Ramos (cell line): ENCODE results near the gene IL1B.
"Not testable (repeated sequence)": the region's sequence is repeated elsewhere in the genome, so short reads cannot be mapped to it uniquely, and the experiment has no call there.

Source experiments
- in situ Hi-C: fragments of 300-500 bp; cut with MboI; formaldehyde crosslinking; loops from one replicate; pipeline ENCODE4 v1.14.3; 2022; ENCODE audit warnings: low sequenced_read_pairs; ENCODE audit not compliant: unreplicated experiment

IL1B gene

GRCh38 chr2:112859406-112860183 lies 23.0 kb upstream of the IL1B start:
- in situ Hi-C loops, result not testable (repeated sequence)

DNA sequence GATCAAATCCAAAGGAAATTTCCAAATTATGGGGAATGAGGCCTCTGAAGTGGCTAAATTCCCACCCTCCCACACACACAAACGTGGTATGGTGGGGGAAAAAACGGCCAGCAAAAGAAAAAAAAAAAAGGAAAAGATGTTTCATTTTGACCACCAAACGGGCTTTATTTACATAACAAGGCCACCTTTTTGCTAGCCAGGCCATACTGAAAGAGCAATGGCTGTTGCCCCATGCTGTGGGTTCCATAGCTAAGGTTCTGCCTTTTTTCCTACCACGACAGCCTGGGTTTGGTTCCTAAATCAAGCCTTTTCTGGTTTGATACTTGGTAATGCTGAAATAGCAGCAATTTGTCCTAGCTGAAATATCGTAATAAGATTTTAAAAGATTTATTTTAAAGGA lies 14.0 kb upstream of the IL1B start:
- in situ Hi-C loops, result no loop called here

GRCh38 chr2:112849956-112850355 lies 13.4 kb upstream of the IL1B start:
- in situ Hi-C loops, result no loop called here

- in situ Hi-C loops, result no loop called here
These were observed 12.3 kb upstream of the IL1B start for GRCh38 chr2:112848833-112849232.

- in situ Hi-C loops, result no loop called here
These were observed 9.5 kb upstream of the IL1B start for GRCh38 chr2:112846031-112846430.

DNA sequence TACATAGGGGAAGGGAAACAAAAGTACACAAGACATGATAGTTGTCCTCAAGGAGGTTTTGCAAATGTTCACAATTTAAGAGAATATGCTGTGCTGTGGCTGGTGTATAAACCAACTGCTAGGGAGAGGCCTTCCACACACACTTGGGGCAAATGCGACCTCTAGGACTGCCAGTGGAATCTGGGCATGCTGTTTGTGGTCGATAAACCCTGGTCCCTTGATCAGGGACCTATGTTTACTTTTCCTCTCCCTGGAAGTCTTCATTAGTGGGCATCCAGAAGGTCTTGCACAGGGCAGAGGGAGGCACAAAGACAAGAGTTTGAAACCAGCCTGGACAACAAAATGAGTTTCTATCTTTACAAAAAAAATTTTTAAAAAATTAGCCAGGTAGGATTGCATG lies 7.3 kb upstream of the IL1B start:
- in situ Hi-C loops, result no loop called here

GRCh38 chr2:112843288-112843687 lies 6.7 kb upstream of the IL1B start:
- in situ Hi-C loops, result no loop called here

GRCh38 chr2:112841295-112842044 lies 4.9 kb upstream of the IL1B start:
- in situ Hi-C loops, result no loop called here

GRCh38 chr2:112840068-112840445 lies 3.5 kb upstream of the IL1B start:
- in situ Hi-C loops, result no loop called here

GRCh38 chr2:112839407-112840067 lies 3.0 kb upstream of the IL1B start:
- in situ Hi-C loops, result no loop called here

DNA sequence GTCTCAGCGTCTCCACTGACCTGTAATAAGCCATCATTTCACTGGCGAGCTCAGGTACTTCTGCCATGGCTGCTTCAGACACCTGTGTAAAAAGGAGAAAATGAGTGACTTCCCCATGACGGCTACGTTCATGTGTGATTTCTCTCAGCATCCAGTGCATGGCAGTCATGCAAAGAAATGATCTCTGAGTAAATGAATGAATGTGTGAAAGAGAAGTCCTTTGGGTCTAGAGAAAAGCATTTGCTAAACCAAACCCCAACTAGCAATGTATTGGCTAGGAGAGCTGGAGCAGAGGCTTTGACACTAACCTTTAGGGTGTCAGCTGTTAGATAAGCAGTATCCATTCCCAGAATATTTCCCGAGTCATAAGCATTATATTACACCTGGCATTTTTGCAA lies 417 bp downstream of the IL1B start:
- in situ Hi-C loops, result no loop called here

DNA sequence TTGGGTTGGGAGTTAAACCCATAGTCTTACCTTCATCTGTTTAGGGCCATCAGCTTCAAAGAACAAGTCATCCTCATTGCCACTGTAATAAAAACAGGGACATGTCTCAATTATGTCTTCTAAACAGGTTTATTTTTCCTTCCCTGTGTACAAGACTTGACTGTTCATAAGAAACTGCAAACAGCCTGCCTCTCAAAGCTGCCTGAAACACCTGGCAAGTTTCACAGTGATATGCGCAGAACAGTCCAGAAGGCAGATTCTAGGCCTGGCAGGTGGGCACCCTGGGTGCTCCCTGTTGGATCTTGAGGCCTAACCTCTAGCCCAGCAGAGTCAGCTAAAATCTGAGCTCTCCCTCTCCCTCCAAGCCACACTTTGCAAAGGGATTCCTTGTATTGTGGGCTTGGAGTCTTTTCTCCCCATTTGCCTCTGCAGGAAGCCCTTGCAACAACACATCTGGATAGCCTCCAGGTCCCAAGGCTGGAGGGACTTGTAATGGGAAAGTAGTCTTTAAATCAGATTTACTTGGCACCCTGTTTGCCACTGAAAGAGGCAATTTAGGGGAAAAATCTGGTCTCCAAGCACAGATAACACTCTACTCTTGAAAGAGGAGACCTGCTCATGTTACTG lies 930 bp downstream of the IL1B start:
- in situ Hi-C loops, result no loop called here

DNA sequence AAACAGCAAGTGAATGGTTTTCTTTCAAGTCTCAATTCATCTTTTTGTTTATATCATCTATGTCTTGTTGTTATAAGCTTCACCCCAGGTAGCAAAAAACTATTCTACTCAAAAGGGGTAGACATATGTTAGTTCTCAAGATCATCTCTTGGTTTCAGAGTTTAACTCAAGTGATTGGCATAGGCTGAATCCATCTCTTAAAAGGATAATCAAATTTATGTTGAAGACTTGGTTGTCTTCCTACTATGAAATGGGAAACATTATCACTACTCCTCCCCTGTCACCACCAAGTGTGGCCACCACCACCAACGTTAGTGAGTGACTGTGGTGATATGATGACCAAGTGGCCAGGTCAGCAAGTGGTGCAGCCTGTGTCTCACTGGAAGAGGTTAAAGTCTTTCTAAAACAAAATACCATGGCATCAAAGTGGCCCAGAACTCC lies 1.5 kb downstream of the IL1B start:
- in situ Hi-C loops, result no loop called here

DNA sequence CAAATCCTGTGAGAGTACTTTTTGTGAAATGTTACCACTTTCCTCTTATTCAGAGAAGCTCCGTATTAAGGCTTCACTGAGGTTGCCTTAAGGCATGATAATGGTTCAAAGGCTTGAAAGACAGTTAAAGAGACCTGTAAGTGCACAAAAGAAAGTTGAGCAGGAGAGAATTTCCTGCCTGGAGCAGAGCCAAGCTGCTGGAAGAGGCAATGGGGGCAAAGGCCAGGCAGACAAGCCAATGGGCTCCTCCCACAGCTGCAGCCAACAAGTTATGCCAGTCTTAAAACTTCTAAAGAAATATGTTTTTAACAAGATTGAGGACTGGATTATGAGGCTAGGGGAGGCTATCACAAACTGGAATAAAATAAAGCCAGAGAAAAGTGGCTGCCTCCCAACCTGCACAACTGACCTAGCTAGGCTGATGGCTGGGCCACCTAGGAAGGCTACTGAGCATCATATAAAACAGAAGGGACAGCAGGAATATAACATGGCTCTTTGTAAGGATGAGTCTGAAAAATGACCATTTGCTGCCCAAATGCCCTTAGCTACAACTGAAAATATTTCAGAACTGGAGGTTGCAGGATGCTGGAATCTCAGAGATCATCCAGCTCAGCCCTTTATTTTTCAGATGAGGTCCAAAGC lies 2.1 kb downstream of the IL1B start:
- in situ Hi-C loops, result no loop called here

DNA sequence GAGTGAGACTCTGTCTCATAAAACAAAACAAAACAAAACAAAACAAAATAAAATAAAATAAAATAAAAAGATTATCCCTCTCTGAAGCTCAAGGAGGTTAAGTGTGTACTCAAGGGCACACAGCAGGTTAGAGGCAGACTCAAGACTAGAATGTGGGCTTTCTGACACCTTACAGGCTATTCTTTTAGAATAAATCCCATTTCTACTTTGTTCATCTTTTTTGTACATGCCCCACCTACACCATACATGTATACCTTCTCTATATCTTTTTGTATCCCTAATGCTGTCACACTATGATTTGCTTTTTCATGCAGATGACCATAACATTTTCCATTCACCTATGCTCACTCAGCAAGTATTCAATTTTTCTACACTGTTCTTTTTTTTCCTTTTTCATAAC lies 2.6 kb downstream of the IL1B start:
- in situ Hi-C loops, result no loop called here

GRCh38 chr2:112833639-112833931 lies 3.0 kb downstream of the IL1B start:
- in situ Hi-C loops, result not testable (repeated sequence)

DNA sequence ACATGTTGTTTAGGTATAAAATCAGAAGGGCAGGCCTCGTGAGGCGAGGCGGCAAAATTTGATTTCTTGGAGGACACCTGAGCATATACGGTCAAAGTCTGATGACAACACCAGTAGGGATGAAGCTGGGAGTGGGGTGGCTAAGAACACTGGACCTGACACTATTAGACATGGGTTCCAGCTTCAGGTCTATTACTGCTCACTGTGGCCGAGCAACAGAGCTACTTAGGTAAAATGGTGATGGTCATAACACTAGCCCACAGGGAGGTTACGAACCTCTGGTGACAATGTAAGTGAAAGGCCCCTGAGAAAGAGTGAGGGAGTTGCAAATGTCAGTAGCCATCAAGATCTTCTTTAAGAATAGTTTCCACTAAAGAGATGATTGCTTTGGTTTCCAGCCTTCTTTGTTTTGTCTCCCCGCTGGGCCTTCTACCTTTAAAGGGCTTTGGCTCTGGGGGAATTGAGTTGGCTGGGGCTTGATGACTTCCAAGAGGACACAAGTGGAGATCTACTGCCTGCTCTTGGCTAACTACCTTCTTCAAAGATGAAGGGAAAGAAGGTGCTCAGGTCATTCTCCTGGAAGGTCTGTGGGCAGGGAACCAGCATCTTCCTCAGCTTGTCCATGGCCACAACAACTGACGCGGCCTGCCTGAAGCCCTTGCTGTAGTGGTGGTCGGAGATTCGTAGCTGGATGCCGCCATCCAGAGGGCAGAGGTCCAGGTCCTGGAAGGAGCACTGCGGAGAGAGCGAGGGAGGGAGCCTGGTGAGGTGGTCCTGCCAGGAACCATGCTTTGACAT lies 3.5 kb downstream of the IL1B start:
- in situ Hi-C loops, result no loop called here

GRCh38 chr2:112831946-112832840 lies 4.4 kb downstream of the IL1B start:
- in situ Hi-C loops, result no loop called here

GRCh38 chr2:112831513-112831845 lies 5.1 kb downstream of the IL1B start:
- in situ Hi-C loops, result no loop called here
